HCT116 (cell line): Measurements from ENCODE around the gene SH2D2A.

Experiments used
- EZH2 ChIP-seq: fragments of 200-600 bp; sonication (generic); IDR thresholded peaks from 2 replicates; pipeline ENCODE4 v1.6.1; 2017; ENCODE audit warnings: antibody characterized with exemption, mixed run types
- EZH2phosphoT487 ChIP-seq: fragments of 200-600 bp; IDR thresholded peaks from 2 replicates; pipeline ENCODE4 v1.6.1; 2018; ENCODE audit warnings: antibody characterized with exemption, borderline replicate concordance
- JUND ChIP-seq: IDR thresholded peaks from 2 replicates; pipeline ENCODE4 v1.6.1; 2012
- POLR2A ChIP-seq: IDR thresholded peaks from 2 replicates; pipeline ENCODE4 v1.7.0; 2011; ENCODE audit warnings: borderline replicate concordance; ENCODE audit not compliant: insufficient read depth, insufficient read length; ENCODE audit errors: extremely low read depth
- RAD21 ChIP-seq: IDR thresholded peaks from 2 replicates; pipeline ENCODE4 v1.6.1; 2012; ENCODE audit warnings: low read depth, mild to moderate bottlenecking
- REST ChIP-seq: IDR thresholded peaks from 2 replicates; pipeline ENCODE4 v1.6.1; 2012; ENCODE audit warnings: low read depth
- SIN3A ChIP-seq: IDR thresholded peaks from 2 replicates; pipeline ENCODE4 v1.6.1; 2012; ENCODE audit warnings: low read depth
- SP1 ChIP-seq: IDR thresholded peaks from 2 replicates; pipeline ENCODE4 v1.6.1; 2012; ENCODE audit warnings: low read depth
- TCF7L2 ChIP-seq: IDR thresholded peaks from 2 replicates; pipeline ENCODE4 v1.7.0; 2011; ENCODE audit warnings: borderline replicate concordance, inconsistent platforms; ENCODE audit not compliant: insufficient read depth, insufficient read length; ENCODE audit errors: extremely low read depth
- ZFX ChIP-seq: fragments of 450-650 bp; IDR thresholded peaks from 2 replicates; pipeline ENCODE4 v1.6.1; 2017
- ZNF274 ChIP-seq: fragments of 200-500 bp; sonication (Bioruptor generic); IDR thresholded peaks from 2 replicates; pipeline ENCODE4 v1.6.1; 2014; ENCODE audit warnings: mild to moderate bottlenecking, low read depth, low read length, inconsistent platforms
- TF ChIP-seq, protein P1 (sequence below), 3 experiments: fragments of 200-600 bp in 1 of 3; sonication (generic) in 1 of 3; IDR thresholded peaks in 2 of 3; conservative IDR thresholded peaks in 1 of 3; 2 replicates each; pipeline ENCODE4 v1.5.1; 2012 to 2017; ENCODE audit warnings: low read depth in 2 of 3, low read length in 2 of 3, antibody characterized with exemption in 1 of 3, borderline replicate concordance in 1 of 3, control low read depth in 1 of 3, mild to moderate bottlenecking in 1 of 3, mixed read lengths in 1 of 3, mixed run types in 1 of 3, moderate library complexity in 1 of 3; ENCODE audit not compliant: insufficient read depth in 1 of 3

DNA sequence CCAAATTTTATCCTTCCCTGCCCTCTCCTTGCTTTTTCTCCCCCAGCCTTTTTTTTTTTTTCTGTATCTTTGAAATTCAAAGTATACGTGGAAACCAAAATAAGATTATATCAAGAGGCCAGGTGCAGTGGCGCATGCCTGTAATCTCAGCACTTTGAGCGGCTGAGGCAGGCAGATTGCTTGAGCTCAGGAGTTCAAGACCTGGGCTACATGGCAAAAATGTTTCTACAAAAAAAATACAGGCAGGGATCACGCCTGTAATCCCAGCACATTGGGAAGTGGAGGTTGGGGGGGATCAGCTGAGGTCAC lies 55.9 kb downstream of the SH2D2A start:
- TF ChIP-seq, protein P1, sequence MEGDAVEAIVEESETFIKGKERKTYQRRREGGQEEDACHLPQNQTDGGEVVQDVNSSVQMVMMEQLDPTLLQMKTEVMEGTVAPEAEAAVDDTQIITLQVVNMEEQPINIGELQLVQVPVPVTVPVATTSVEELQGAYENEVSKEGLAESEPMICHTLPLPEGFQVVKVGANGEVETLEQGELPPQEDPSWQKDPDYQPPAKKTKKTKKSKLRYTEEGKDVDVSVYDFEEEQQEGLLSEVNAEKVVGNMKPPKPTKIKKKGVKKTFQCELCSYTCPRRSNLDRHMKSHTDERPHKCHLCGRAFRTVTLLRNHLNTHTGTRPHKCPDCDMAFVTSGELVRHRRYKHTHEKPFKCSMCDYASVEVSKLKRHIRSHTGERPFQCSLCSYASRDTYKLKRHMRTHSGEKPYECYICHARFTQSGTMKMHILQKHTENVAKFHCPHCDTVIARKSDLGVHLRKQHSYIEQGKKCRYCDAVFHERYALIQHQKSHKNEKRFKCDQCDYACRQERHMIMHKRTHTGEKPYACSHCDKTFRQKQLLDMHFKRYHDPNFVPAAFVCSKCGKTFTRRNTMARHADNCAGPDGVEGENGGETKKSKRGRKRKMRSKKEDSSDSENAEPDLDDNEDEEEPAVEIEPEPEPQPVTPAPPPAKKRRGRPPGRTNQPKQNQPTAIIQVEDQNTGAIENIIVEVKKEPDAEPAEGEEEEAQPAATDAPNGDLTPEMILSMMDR (IDR thresholded peaks at IDR 0.05 in 2 of 3, conservative IDR thresholded peaks at IDR 0.05 in 1 of 3; ENCODE audit: borderline replicate concordance in 1 of 3, insufficient read depth in 1 of 3, low read depth in 2 of 3, low read length in 2 of 3), result no peak
- TF ChIP-seq SP1, result no peak
- no peak for TF ChIP-seq POLR2A
- no peak for TF ChIP-seq RAD21
- TF ChIP-seq JUND, result no peak
- no peak for TF ChIP-seq ZFX
- TF ChIP-seq ZNF274, result no peak
- TF ChIP-seq REST, result no peak
- no peak for TF ChIP-seq EZH2phosphoT487
- no peak for TF ChIP-seq EZH2
- TF ChIP-seq TCF7L2, result no peak
- no peak for TF ChIP-seq SIN3A
